Measurements from ENCODE around the gene VAT1. TPM values are rescaled to one million over a fixed set of nuclear protein-coding genes. Genes with fewer than 3 reads are reported as not detected.

VAT1 gene
- total and polyA plus RNA-seq, 2 of the 13 experiments (the other 11 are each of a cell fraction or from before 2014, with no cell fraction given) = 143 to 205 TPM

GRCh38 chr17:42980766-42981397 lies 41.3 kb downstream of the VAT1 start (continued):
- TF ChIP-seq BCL3 (CRISPR knock-in tag; IDR thresholded peaks at IDR 0.05) (peak; percentile 94; the same call in 1 of the 2 replicates), ZNF558 (CRISPR knock-in tag; IDR thresholded peaks at IDR 0.05; ENCODE audit: borderline replicate concordance) (peak; percentile 77; the same call in 1 of the 2 replicates), ZNF451 (CRISPR knock-in tag; IDR thresholded peaks at IDR 0.05) (0 out of 2 replicates have a peak, but pooled peaks have one; percentile 59), ZBTB49 (CRISPR knock-in tag; IDR thresholded peaks at IDR 0.05; ENCODE audit: borderline replicate concordance) (no peak), CREBL2 (CRISPR knock-in tag; IDR thresholded peaks at IDR 0.05; ENCODE audit: borderline replicate concordance) (peak; percentile 94; the same call in 1 of the 2 replicates), ZFP82 (CRISPR knock-in tag; IDR thresholded peaks at IDR 0.05; ENCODE audit: borderline replicate concordance) (peak; percentile 26; the same call in 1 of the 2 replicates), ZNF138 (CRISPR knock-in tag; IDR thresholded peaks at IDR 0.05; ENCODE audit: low read depth) (peak; percentile 21; the same call in 1 of the 2 replicates), ZSCAN30 (CRISPR knock-in tag; IDR thresholded peaks at IDR 0.05) (no peak), MYPOP (CRISPR knock-in tag; IDR thresholded peaks at IDR 0.05) (peak; percentile 97), ZNF318 (CRISPR knock-in tag; IDR thresholded peaks at IDR 0.05) (peak; percentile 56; the same call in 1 of the 2 replicates), FOSL1 (CRISPR knock-in tag; IDR thresholded peaks at IDR 0.05; ENCODE audit: borderline replicate concordance) (no peak), PHF21A (CRISPR knock-in tag; IDR thresholded peaks at IDR 0.05) (peak; percentile 14; the same call in 1 of the 2 replicates), HES4 (CRISPR knock-in tag; IDR thresholded peaks at IDR 0.05; ENCODE audit: borderline replicate concordance) (peak; percentile 94), ZNF788 (CRISPR knock-in tag; IDR thresholded peaks at IDR 0.05; ENCODE audit: borderline replicate concordance) (peak; percentile 34; the same call in 1 of the 2 replicates)
